BJ (cell line): ENCODE results near the gene TMEM154. TPM values are rescaled to one million over a fixed set of nuclear protein-coding genes. Genes with fewer than 3 reads are reported as not detected.

ENCODE experiments used
- CTCF ChIA-PET: fragments of 350-600 bp; formaldehyde crosslinking; extraction: SDS; loops from one replicate; lab custom pipeline; 2021; ENCODE audit warnings: antibody characterized with exemption, inconsistent platforms; lab: Yijun Ruan, JAX
- POLR2A ChIA-PET: fragments of 300-600 bp; sonication (Branson Sonifier 250); formaldehyde crosslinking; extraction: SDS; loops from one replicate; lab custom pipeline; 2021; ENCODE audit warnings: antibody characterized with exemption; lab: Charles Lee
- DNase-seq: peaks from one replicate; pipeline ENCODE4 v3.0.0-alpha.2; 2011; ENCODE audit warnings: low read depth
- H3K27me3 ChIP-seq: 2 replicates; pipeline ENCODE4 v1.6.0; 2011; ENCODE audit warnings: low read length; ENCODE audit not compliant: control insufficient read depth, insufficient read depth
- H3K36me3 ChIP-seq: 2 replicates; pipeline ENCODE4 v1.5.1; 2011; ENCODE audit warnings: low read length; ENCODE audit not compliant: control insufficient read depth, insufficient read depth
- H3K4me3 ChIP-seq: 2 replicates; pipeline ENCODE4 v1.5.1; 2011; ENCODE audit warnings: low read depth, mild to moderate bottlenecking, control low read depth, low read length
- CTCF ChIP-seq: IDR thresholded peaks from 2 replicates; pipeline ENCODE4 v1.5.1; 2011; ENCODE audit warnings: low read depth, mild to moderate bottlenecking, control low read depth, inconsistent platforms, low read length, moderate library complexity; ENCODE audit not compliant: insufficient read depth
- polyA plus RNA-seq: library from polyadenylated mRNA; depleted of rRNA; stranded (reverse); fragments of >200 nt; gene quantifications from 2 replicates; pipeline ENCODE4 v1.2.3, GENCODE V29; 2011

TMEM154 gene
- polyA plus RNA-seq, 1 experiment = 1.1 TPM

- no peak overlapping the region for H3K4me3 ChIP-seq
- POLR2A ChIA-PET = no interaction called here
- no peaks in the 10 kb centered on the region for H3K36me3 ChIP-seq
- no peaks in the 10 kb centered on the region for H3K27me3 ChIP-seq
- no peak for DNase-seq
- no peak for TF ChIP-seq CTCF
- CTCF ChIA-PET = interaction anchor here (0.7 to 0.9 kb wide), 2 partner anchors 18 to 132 kb away, joined by 3 read pairs; no protein-coding TSS in a partner anchor
Observed at GRCh38 chr4:152633118-152633517, 46.7 kb downstream of the TMEM154 start.

DNA sequence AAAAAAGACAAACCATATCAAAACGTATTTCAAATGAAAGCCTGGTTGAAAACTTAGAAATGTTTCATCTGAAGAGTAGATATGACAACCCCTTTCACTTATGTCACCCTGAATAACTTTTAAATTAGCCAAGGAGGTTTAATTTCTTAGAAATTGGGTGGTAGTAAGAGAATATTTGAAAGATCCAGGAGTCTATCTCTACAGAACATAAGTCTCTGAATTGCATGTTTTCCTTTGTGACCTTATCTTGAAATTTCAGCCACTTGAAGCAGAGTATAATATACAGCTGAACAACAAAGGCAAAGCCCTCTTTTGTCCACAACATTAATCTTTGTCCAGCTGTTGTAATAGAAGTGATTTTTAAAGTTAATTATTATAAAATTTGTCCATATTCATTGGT lies 49.5 kb downstream of the TMEM154 start:
- ChIA-PET CTCF (interaction anchor here (0.7 to 4.1 kb wide), 4 partner anchors 10 to 222 kb away, joined by 3 to 16 read pairs (median 4); no protein-coding TSS in a partner anchor), POLR2A (no interaction called here)
- Histone ChIP-seq H3K36me3 (no peaks in the 10 kb centered on the region), H3K4me3 (no peak overlapping the region), H3K27me3 (no peaks in the 10 kb centered on the region)
- no peak for TF ChIP-seq CTCF
- DNase-seq = no peak

DNA sequence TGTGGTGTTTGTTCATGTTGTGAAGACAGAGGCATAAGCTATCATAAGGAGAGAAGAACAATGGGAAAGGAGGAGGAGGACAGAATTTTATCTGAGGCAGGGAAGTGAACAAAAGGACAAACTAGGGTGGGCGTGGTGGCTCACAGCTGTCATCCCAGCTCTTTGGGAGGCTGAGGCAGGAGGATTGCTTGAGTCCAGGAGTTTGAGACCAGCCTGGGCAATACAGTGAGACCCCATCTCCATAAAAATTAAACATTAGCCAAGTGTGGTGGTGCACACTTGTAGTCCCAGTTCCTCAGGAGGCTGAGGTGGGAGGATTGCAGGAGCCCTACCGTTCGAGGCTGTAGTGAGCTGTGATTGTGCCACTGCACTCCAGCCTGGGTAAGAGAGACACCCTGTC lies 49.9 kb downstream of the TMEM154 start:
- Histone ChIP-seq H3K36me3 (no peaks in the 10 kb centered on the region), H3K27me3 (no peaks in the 10 kb centered on the region), H3K4me3 (no peak overlapping the region)
- ChIA-PET CTCF (interaction anchor here (0.7 to 4.1 kb wide), 4 partner anchors 10 to 221 kb away, joined by 3 to 16 read pairs (median 4); no protein-coding TSS in a partner anchor), POLR2A (no interaction called here)
- TF ChIP-seq CTCF = no peak
- DNase-seq = no peak

DNA sequence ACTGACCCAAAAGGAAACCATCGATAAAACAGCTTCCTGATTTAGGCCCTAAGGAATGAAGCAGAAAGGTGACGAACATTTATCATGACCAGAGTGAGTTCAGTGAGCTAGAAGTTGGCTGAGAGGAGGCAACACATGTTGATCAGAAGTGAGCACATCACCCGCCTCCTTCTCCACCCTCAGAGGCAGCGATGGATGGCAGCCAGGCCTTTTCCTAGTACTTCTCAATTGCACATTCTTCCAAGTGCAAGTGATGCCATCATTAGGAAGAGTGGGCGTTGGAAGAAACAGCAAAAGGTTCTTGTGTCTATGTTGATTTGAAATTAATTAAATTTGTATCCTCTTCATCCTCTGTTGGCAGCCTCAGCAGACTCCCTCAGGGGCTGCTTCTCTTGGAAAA lies 51.7 kb downstream of the TMEM154 start:
- Histone ChIP-seq H3K36me3 (no peaks in the 10 kb centered on the region), H3K27me3 (no peaks in the 10 kb centered on the region), H3K4me3 (no peak overlapping the region)
- CTCF ChIA-PET = interaction anchor here (1.2 to 1.9 kb wide), 2 partner anchors 12 to 127 kb away, joined by 4 to 9 read pairs; no protein-coding TSS in a partner anchor
- POLR2A ChIA-PET = no interaction called here
- no peak for TF ChIP-seq CTCF
- no peak for DNase-seq

GRCh38 chr4:152626790-152627189 lies 53.0 kb downstream of the TMEM154 start:
- POLR2A ChIA-PET = no interaction called here
- no peak for TF ChIP-seq CTCF
- H3K4me3 ChIP-seq = no peak overlapping the region
- H3K27me3 ChIP-seq = no peaks in the 10 kb centered on the region
- no peak for DNase-seq
- H3K36me3 ChIP-seq = no peaks in the 10 kb centered on the region
- CTCF ChIA-PET = interaction anchor here (1.2 to 1.9 kb wide), 2 partner anchors 13 to 126 kb away, joined by 4 to 9 read pairs; no protein-coding TSS in a partner anchor
